ENCODE measurements around the gene SUZ12. TPM values are rescaled to one million over a fixed set of nuclear protein-coding genes. Genes with fewer than 3 reads are reported as not detected.

SUZ12 gene
- total and polyA plus RNA-seq, 9 of the 15 experiments (the other 6 are each of a cell fraction or from before 2014, with no cell fraction given), result 19.5 to 64.3 (median 47.2) TPM

GRCh38 chr17:32015245-32016013 lies 78.6 kb downstream of the SUZ12 start:
- CTCF ChIA-PET (ENCODE audit: low intra/inter-chr PET ratio), result no interaction called here
- ATAC-seq (no peak), DNase-seq (ENCODE audit: extremely low read depth in 1 of 4, low spot score in 3 of 4) (no peak), FAIRE-seq (no peak)
- H3K4me3 ChIP-seq, result no peak overlapping the region
- no peak overlapping the region for H3K9ac ChIP-seq (ENCODE audit: insufficient read depth in 1 of 2, low read depth in 2 of 2, low read length in 2 of 2)
- H3K4me1 ChIP-seq (replicated peaks in 1 of 2; ENCODE audit: control insufficient read depth in 2 of 2, insufficient read depth in 2 of 2, low read length in 2 of 2), result no peaks in the 10 kb centered on the region
- intact Hi-C loops (cut with micrococcal nuclease), result no loop called here
- no peak for TF ChIP-seq TCFL5 (CRISPR knock-in tag; conservative IDR thresholded peaks at IDR 0.05)
- TF ChIP-seq ZNF12 (CRISPR knock-in tag; IDR thresholded peaks at IDR 0.05), result no peak
- no peak for TF ChIP-seq IRF1 (CRISPR knock-in tag; IDR thresholded peaks at IDR 0.05; ENCODE audit: borderline replicate concordance)
- TF ChIP-seq PRPF4 (IDR thresholded peaks at IDR 0.05; ENCODE audit: insufficient read depth, low read depth, low read length, poor library complexity, severe bottlenecking), result no peak
- TF ChIP-seq SMAD3 (CRISPR knock-in tag; conservative IDR thresholded peaks at IDR 0.05), result no peak
- peaks cover 17% of the 10 kb centered on the region; the same call in 1 of the 3 replicates for H3K36me3 ChIP-seq (ENCODE audit: control insufficient read depth, insufficient read depth, low read length)
- POLR2A ChIA-PET, result no interaction called here
- no peak overlapping the region for H3K27ac ChIP-seq (ENCODE audit: extremely low read depth, low read depth, low read length)
- H3K9me1 ChIP-seq (ENCODE audit: control insufficient read depth, insufficient read depth, low read length), result no peaks in the 10 kb centered on the region
- no peaks in the 10 kb centered on the region for H4K20me1 ChIP-seq (replicated peaks; ENCODE audit: control insufficient read depth, insufficient read depth, low read length)
- H3K27me3 ChIP-seq (ENCODE audit: control insufficient read depth in 2 of 2, insufficient read depth in 2 of 2, low read length in 2 of 2), result no peaks in the 10 kb centered on the region
- in situ Hi-C loops (cut with MboI), result no loop called here
- no peak overlapping the region for H2AFZ ChIP-seq (ENCODE audit: low read depth, low read length)
- WGBS (ENCODE audit: insufficient coverage, low coverage, missing lambda C conversion rate), result 73% methylated on average over 9 of the region's 9 CpGs
- no TSS peak for BruUV-seq (replicated peaks)
- no peak overlapping the region for H3K4me2 ChIP-seq (ENCODE audit: insufficient read depth, low read length)
- H3K9me3 ChIP-seq (replicated peaks; ENCODE audit: control insufficient read depth, insufficient read depth, low read depth, low read length), result no peaks in the 10 kb centered on the region
- peaks cover 17% of the 10 kb centered on the region; the same call in 1 of the 3 replicates for H3K79me2 ChIP-seq (ENCODE audit: control insufficient read depth, insufficient read depth, low read length)

Data from K562 (cell line).